Neural progenitor cell (in vitro differentiated cells): ENCODE data around the gene RASGRP3.

Experiments used
- CTCF ChIP-seq: fragments of 200-600 bp; sonication (generic); IDR thresholded peaks from 2 replicates; pipeline ENCODE4 v1.5.1; 2017; ENCODE audit warnings: antibody characterized with exemption, mild to moderate bottlenecking
- EZH2 ChIP-seq: fragments of 200-600 bp; sonication (generic); IDR thresholded peaks from 2 replicates; pipeline ENCODE4 v1.6.1; 2017; ENCODE audit warnings: antibody characterized with exemption, mild to moderate bottlenecking, moderate library complexity
- EZH2phosphoT487 ChIP-seq: fragments of 200-600 bp; sonication (generic); IDR thresholded peaks from 2 replicates; pipeline ENCODE4 v1.6.1; 2017; ENCODE audit warnings: antibody characterized with exemption

GRCh38 chr2:33561872-33562271 is 85.4 kb downstream of the RASGRP3 start:
- TF ChIP-seq CTCF (no peak), EZH2 (no peak), EZH2phosphoT487 (no peak)
